ENCODE measurements around the gene COL23A1.

Gene COL23A1

GRCh38 chr5:178555005-178555404, 35.2 kb downstream of the COL23A1 start:
- Histone ChIP-seq H3K9ac (ENCODE audit: low read length) (no peak overlapping the region), H3K4me3 (ENCODE audit: low read length) (no peak overlapping the region), H3K9me3 (replicated peaks; ENCODE audit: insufficient read depth, low read length) (no peaks in the 10 kb centered on the region), H3K27ac (ENCODE audit: low read length) (no peak overlapping the region), H3F3A (ENCODE audit: insufficient read depth, low read length) (no peaks in the 10 kb centered on the region), H3K36me3 (replicated peaks; ENCODE audit: insufficient read depth, low read length) (no peaks in the 10 kb centered on the region), H3K4me1 (ENCODE audit: low read length) (no peaks in the 10 kb centered on the region), H4K20me1 (ENCODE audit: insufficient read depth, low read length) (no peaks in the 10 kb centered on the region), H3K27me3 (replicated peaks; ENCODE audit: insufficient read depth, low read length) (peaks cover 72% of the 10 kb centered on the region), H2AFZ (ENCODE audit: low read length) (no peak overlapping the region), H3K79me2 (ENCODE audit: low read length) (no peaks in the 10 kb centered on the region), H3K4me2 (ENCODE audit: low read depth, low read length) (no peak overlapping the region), H3K9me2 (replicated peaks; ENCODE audit: insufficient read depth, low read length) (no peaks in the 10 kb centered on the region)
- no peak for DNase-seq
- no peak for TF ChIP-seq EZH2phosphoT487 (IDR thresholded peaks at IDR 0.05; ENCODE audit: low read length)
- TF ChIP-seq CTCF (IDR thresholded peaks at IDR 0.05; ENCODE audit: low read length), result no peak
- no peak for TF ChIP-seq EZH2 (optimal IDR thresholded peaks at IDR 0.05; ENCODE audit: low read depth, low read length)

GRCh38 chr5:178554311-178554710, 35.9 kb downstream of the COL23A1 start:
- no peak for DNase-seq
- no peaks in the 10 kb centered on the region for H4K20me1 ChIP-seq (ENCODE audit: insufficient read depth, low read length)
- H3K79me2 ChIP-seq (ENCODE audit: low read length), result no peaks in the 10 kb centered on the region

GRCh38 chr5:178553517-178553916, 36.7 kb downstream of the COL23A1 start:
- Histone ChIP-seq H3K9me2 (replicated peaks; ENCODE audit: insufficient read depth, low read length) (no peaks in the 10 kb centered on the region), H3K4me2 (ENCODE audit: low read depth, low read length) (no peak overlapping the region), H3K4me3 (ENCODE audit: low read length) (no peak overlapping the region), H3K9ac (ENCODE audit: low read length) (no peak overlapping the region), H3K27me3 (replicated peaks; ENCODE audit: insufficient read depth, low read length) (peaks cover 67% of the 10 kb centered on the region), H3K9me3 (replicated peaks; ENCODE audit: insufficient read depth, low read length) (no peaks in the 10 kb centered on the region), H3F3A (ENCODE audit: insufficient read depth, low read length) (no peaks in the 10 kb centered on the region), H3K27ac (ENCODE audit: low read length) (no peak overlapping the region), H3K79me2 (ENCODE audit: low read length) (no peaks in the 10 kb centered on the region), H3K36me3 (replicated peaks; ENCODE audit: insufficient read depth, low read length) (no peaks in the 10 kb centered on the region), H3K4me1 (ENCODE audit: low read length) (no peaks in the 10 kb centered on the region), H4K20me1 (ENCODE audit: insufficient read depth, low read length) (no peaks in the 10 kb centered on the region), H2AFZ (ENCODE audit: low read length) (no peak overlapping the region)
- no peak for TF ChIP-seq CTCF (IDR thresholded peaks at IDR 0.05; ENCODE audit: low read length)
- no peak for TF ChIP-seq EZH2 (optimal IDR thresholded peaks at IDR 0.05; ENCODE audit: low read depth, low read length)
- TF ChIP-seq EZH2phosphoT487 (IDR thresholded peaks at IDR 0.05; ENCODE audit: low read length), result no peak
- no peak for DNase-seq

More at GRCh38 chr5:178554311-178554710, 35.9 kb downstream of the COL23A1 start:
- Histone ChIP-seq H3K4me1 (ENCODE audit: low read length) (no peaks in the 10 kb centered on the region), H3K4me2 (ENCODE audit: low read depth, low read length) (no peak overlapping the region), H3K36me3 (replicated peaks; ENCODE audit: insufficient read depth, low read length) (no peaks in the 10 kb centered on the region), H3K9me3 (replicated peaks; ENCODE audit: insufficient read depth, low read length) (no peaks in the 10 kb centered on the region), H3F3A (ENCODE audit: insufficient read depth, low read length) (no peaks in the 10 kb centered on the region), H3K9ac (ENCODE audit: low read length) (no peak overlapping the region), H3K4me3 (ENCODE audit: low read length) (no peak overlapping the region), H2AFZ (ENCODE audit: low read length) (no peak overlapping the region), H3K9me2 (replicated peaks; ENCODE audit: insufficient read depth, low read length) (no peaks in the 10 kb centered on the region), H3K27me3 (replicated peaks; ENCODE audit: insufficient read depth, low read length) (peaks cover 71% of the 10 kb centered on the region), H3K27ac (ENCODE audit: low read length) (no peak overlapping the region)
- TF ChIP-seq EZH2phosphoT487 (IDR thresholded peaks at IDR 0.05; ENCODE audit: low read length), result no peak
- TF ChIP-seq CTCF (IDR thresholded peaks at IDR 0.05; ENCODE audit: low read length), result no peak
- no peak for TF ChIP-seq EZH2 (optimal IDR thresholded peaks at IDR 0.05; ENCODE audit: low read depth, low read length)

Measured in MM.1S (cell line).